Rectal smooth muscle tissue (tissue), 1 donor: ENCODE results near the gene DPCD.

Experiments
- H3K27ac ChIP-seq: one replicate; pipeline ENCODE4 v1.7.0; 2013; ENCODE audit warnings: low read depth, low read length, inconsistent platforms
- H3K27me3 ChIP-seq: one replicate; pipeline ENCODE4 v1.7.0; 2013; ENCODE audit warnings: low read length; ENCODE audit not compliant: control insufficient read depth, insufficient read depth
- H3K36me3 ChIP-seq: one replicate; pipeline ENCODE4 v1.7.0; 2013; ENCODE audit warnings: low read length; ENCODE audit not compliant: control insufficient read depth, insufficient read depth
- H3K4me1 ChIP-seq: one replicate; pipeline ENCODE4 v1.7.0; 2013; ENCODE audit warnings: low read length; ENCODE audit not compliant: control insufficient read depth, insufficient read depth
- H3K4me3 ChIP-seq: one replicate; pipeline ENCODE4 v1.7.0; 2013; ENCODE audit warnings: low read length
- H3K9ac ChIP-seq: one replicate; pipeline ENCODE4 v1.7.0; 2013; ENCODE audit warnings: low read length

The DPCD gene

GRCh38 chr10:101587725-101588653, at the start of gene DPCD, which contains the start of gene POLL:
TSS of gene DPCD (plus strand) at chr10:101588321. CDS start at chr10:101588337, 16 bp downstream.
TSS of gene POLL (minus strand) at chr10:101588257. CDS start at chr10:101587360, 897 bp downstream.
- H3K4me1 ChIP-seq, result peaks cover 4% of the 10 kb centered on the region
- H3K27me3 ChIP-seq, result no peaks in the 10 kb centered on the region
- peaks cover 15% of the 10 kb centered on the region for H3K36me3 ChIP-seq
- H3K4me3 ChIP-seq, result peak within 1 kb of the TSS; percentile 97
- H3K27ac ChIP-seq, result peak within 1 kb of the TSS; percentile 51
- H3K9ac ChIP-seq, result peak within 1 kb of the TSS; percentile 63

- H3K9ac ChIP-seq, result no peak overlapping the region
- H3K4me1 ChIP-seq, result no peaks in the 10 kb centered on the region
- H3K27ac ChIP-seq, result no peak overlapping the region
- H3K4me3 ChIP-seq, result no peak overlapping the region
- H3K36me3 ChIP-seq, result no peaks in the 10 kb centered on the region
- no peaks in the 10 kb centered on the region for H3K27me3 ChIP-seq
These were observed 49.7 kb upstream of the DPCD start for GRCh38 chr10:101538446-101538845.

- peaks cover 4% of the 10 kb centered on the region for H3K36me3 ChIP-seq
- H3K27ac ChIP-seq, result no peak overlapping the region
- H3K9ac ChIP-seq, result no peak overlapping the region
- H3K4me1 ChIP-seq, result peaks cover 4% of the 10 kb centered on the region
- H3K4me3 ChIP-seq, result no peak overlapping the region
- no peaks in the 10 kb centered on the region for H3K27me3 ChIP-seq
These were observed 42.2 kb upstream of the DPCD start for GRCh38 chr10:101545898-101546297.

- Histone ChIP-seq H3K27ac (no peak overlapping the region), H3K27me3 (no peaks in the 10 kb centered on the region), H3K4me1 (peaks cover 4% of the 10 kb centered on the region), H3K9ac (no peak overlapping the region), H3K4me3 (no peak overlapping the region), H3K36me3 (peaks cover 8% of the 10 kb centered on the region)
These were observed 37.2 kb upstream of the DPCD start for GRCh38 chr10:101550965-101551364.

GRCh38 chr10:101552442-101552841, 35.7 kb upstream of the DPCD start:
- Histone ChIP-seq H3K27me3 (no peaks in the 10 kb centered on the region), H3K36me3 (peaks cover 8% of the 10 kb centered on the region), H3K9ac (no peak overlapping the region), H3K4me1 (peaks cover 4% of the 10 kb centered on the region), H3K4me3 (no peak overlapping the region), H3K27ac (no peak overlapping the region)

GRCh38 chr10:101557541-101557940, 30.6 kb upstream of the DPCD start:
- Histone ChIP-seq H3K4me3 (no peak overlapping the region), H3K4me1 (no peaks in the 10 kb centered on the region), H3K36me3 (peaks cover 1% of the 10 kb centered on the region), H3K9ac (no peak overlapping the region), H3K27me3 (no peaks in the 10 kb centered on the region), H3K27ac (no peak overlapping the region)

- no peak overlapping the region for H3K9ac ChIP-seq
- no peaks in the 10 kb centered on the region for H3K4me1 ChIP-seq
- no peak overlapping the region for H3K4me3 ChIP-seq
- H3K27me3 ChIP-seq, result no peaks in the 10 kb centered on the region
- H3K36me3 ChIP-seq, result no peaks in the 10 kb centered on the region
- no peak overlapping the region for H3K27ac ChIP-seq
These were observed 29.9 kb upstream of the DPCD start for GRCh38 chr10:101558204-101558603.

- no peaks in the 10 kb centered on the region for H3K27me3 ChIP-seq
- no peak overlapping the region for H3K9ac ChIP-seq
- no peaks in the 10 kb centered on the region for H3K36me3 ChIP-seq
- no peak overlapping the region for H3K4me3 ChIP-seq
- no peaks in the 10 kb centered on the region for H3K4me1 ChIP-seq
- H3K27ac ChIP-seq, result no peak overlapping the region
These were observed 29.2 kb upstream of the DPCD start for GRCh38 chr10:101558671-101559595.

- H3K27me3 ChIP-seq, result no peaks in the 10 kb centered on the region
- no peak overlapping the region for H3K9ac ChIP-seq
- H3K4me1 ChIP-seq, result no peaks in the 10 kb centered on the region
- no peak overlapping the region for H3K27ac ChIP-seq
- H3K4me3 ChIP-seq, result no peak overlapping the region
- no peaks in the 10 kb centered on the region for H3K36me3 ChIP-seq
These were observed 28.4 kb upstream of the DPCD start for GRCh38 chr10:101559596-101560297.

GRCh38 chr10:101560298-101561067, 27.6 kb upstream of the DPCD start:
- peaks cover 6% of the 10 kb centered on the region for H3K27me3 ChIP-seq

GRCh38 chr10:101561068-101561915, 26.8 kb upstream of the DPCD start:
- Histone ChIP-seq H3K9ac (no peak overlapping the region), H3K36me3 (no peaks in the 10 kb centered on the region), H3K27me3 (peaks cover 13% of the 10 kb centered on the region), H3K4me1 (no peaks in the 10 kb centered on the region), H3K27ac (no peak overlapping the region), H3K4me3 (no peak overlapping the region)

More at GRCh38 chr10:101560298-101561067, 27.6 kb upstream of the DPCD start:
- Histone ChIP-seq H3K27ac (no peak overlapping the region), H3K9ac (no peak overlapping the region), H3K36me3 (no peaks in the 10 kb centered on the region), H3K4me3 (no peak overlapping the region), H3K4me1 (no peaks in the 10 kb centered on the region)
